Measurements from ENCODE around the gene PRCD. TPM values are rescaled to one million over a fixed set of nuclear protein-coding genes. Genes with fewer than 3 reads are reported as not detected.
"Not testable (repeated sequence)": the region's sequence is repeated elsewhere in the genome, so short reads cannot be mapped to it uniquely, and the experiment has no call there.

PRCD gene
- total RNA-seq, 2 experiments from 2014 or later = not detected

DNA sequence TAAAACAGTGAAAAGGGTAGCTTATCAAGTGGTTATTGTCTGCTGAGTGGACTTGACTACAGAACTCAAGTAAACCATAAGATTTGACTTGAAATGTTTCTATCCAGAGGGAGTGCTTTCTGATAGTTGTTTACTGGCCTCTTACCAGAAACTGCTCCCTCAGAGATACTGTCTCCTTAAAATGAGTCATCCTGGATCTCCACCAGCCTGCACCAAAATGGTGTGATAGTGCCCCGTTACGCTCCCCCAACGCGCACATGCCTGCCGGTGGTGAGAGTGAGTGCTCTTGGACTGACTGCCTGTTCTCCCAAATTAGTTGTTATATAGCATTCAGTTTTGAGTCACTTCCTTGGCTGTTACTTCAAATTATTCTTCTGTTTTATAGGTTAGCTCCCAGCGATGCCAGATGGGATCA is 22.9 kb downstream of the PRCD start:
- H3K27me3 ChIP-seq (ENCODE audit: control insufficient read depth in 1 of 2, insufficient read depth in 2 of 2, low read length in 2 of 2) = no peaks in the 10 kb centered on the region
- H3K4me3 ChIP-seq (ENCODE audit: low read length) = no peak overlapping the region
- H3K4me1 ChIP-seq (ENCODE audit: insufficient read depth, low read length) = peaks cover 61% of the 10 kb centered on the region
- H3K4me3 Mint-ChIP-seq = peak overlapping the region; percentile 58
- H3K36me3 ChIP-seq (ENCODE audit: insufficient read depth, low read length) = peaks cover 53% of the 10 kb centered on the region
- peak overlapping the region; percentile 81 for H3K27ac Mint-ChIP-seq
- H3K9me3 ChIP-seq (ENCODE audit: control insufficient read depth in 1 of 2, insufficient read depth in 1 of 2, low read length in 2 of 2) = no peaks in the 10 kb centered on the region
- ATAC-seq (ENCODE audit: poor library complexity) (no peak), DNase-seq (no peak)
- H3K27ac ChIP-seq (ENCODE audit: low read depth in 1 of 2, low read length in 2 of 2) = no peak overlapping the region
- no peaks in the 10 kb centered on the region for H3K27me3 Mint-ChIP-seq
- peaks cover 69% of the 10 kb centered on the region for H3K4me1 Mint-ChIP-seq (ENCODE audit: low read depth)
- intact Hi-C loops (cut with DNase I, micrococcal nuclease) = no loop called here
- peaks cover 69% of the 10 kb centered on the region for H3K36me3 Mint-ChIP-seq (ENCODE audit: low read depth)
- no peak for TF ChIP-seq CTCF (IDR thresholded peaks at IDR 0.05)
- H3K9me3 Mint-ChIP-seq = no peaks in the 10 kb centered on the region
- POLR2A ChIA-PET = no interaction called here
- CTCF ChIA-PET = no interaction called here

DNA sequence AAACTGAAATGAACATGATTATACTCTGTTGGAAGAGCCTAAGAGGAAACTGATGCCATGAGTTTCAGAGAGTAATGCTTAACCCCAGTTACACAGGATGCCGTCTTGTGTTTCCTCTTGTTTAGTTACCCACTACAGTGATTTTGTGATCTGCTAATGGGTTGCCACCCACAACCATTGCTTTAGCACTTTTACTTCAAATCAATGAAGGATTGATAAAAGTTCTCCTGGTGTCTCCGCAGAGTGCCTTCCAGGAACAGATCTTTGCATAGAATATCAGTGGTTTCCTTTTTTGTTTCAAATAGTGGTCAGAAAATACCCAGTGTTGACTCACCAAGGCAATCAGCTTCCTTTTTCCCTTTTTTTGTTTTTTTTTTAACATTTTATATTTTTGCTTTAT is 23.5 kb downstream of the PRCD start:
- peaks cover 69% of the 10 kb centered on the region for H3K4me1 Mint-ChIP-seq (ENCODE audit: low read depth)
- intact Hi-C loops (cut with DNase I, micrococcal nuclease); H3K27me3 Mint-ChIP-seq; H3K4me3 ChIP-seq (ENCODE audit: low read length); H3K27me3 ChIP-seq (ENCODE audit: control insufficient read depth in 1 of 2, insufficient read depth in 2 of 2, low read length in 2 of 2); H3K4me3 Mint-ChIP-seq; CTCF ChIA-PET; H3K27ac ChIP-seq (ENCODE audit: low read depth in 1 of 2, low read length in 2 of 2); DNase-seq; POLR2A ChIA-PET; H3K9me3 ChIP-seq (ENCODE audit: control insufficient read depth in 1 of 2, insufficient read depth in 1 of 2, low read length in 2 of 2); ATAC-seq (ENCODE audit: poor library complexity); H3K9me3 Mint-ChIP-seq: not testable (repeated sequence)
- peak overlapping the region; percentile 81 for H3K27ac Mint-ChIP-seq
- H3K4me1 ChIP-seq (ENCODE audit: insufficient read depth, low read length) = peaks cover 61% of the 10 kb centered on the region
- peaks cover 69% of the 10 kb centered on the region for H3K36me3 Mint-ChIP-seq (ENCODE audit: low read depth)
- peaks cover 54% of the 10 kb centered on the region for H3K36me3 ChIP-seq (ENCODE audit: insufficient read depth, low read length)

- Histone ChIP-seq H3K36me3 (ENCODE audit: insufficient read depth, low read length) (peaks cover 54% of the 10 kb centered on the region), H3K4me1 (ENCODE audit: insufficient read depth, low read length) (peaks cover 47% of the 10 kb centered on the region)
- H3K4me3 Mint-ChIP-seq; H3K27ac Mint-ChIP-seq; H3K9me3 Mint-ChIP-seq; intact Hi-C loops (cut with DNase I, micrococcal nuclease); H3K27me3 ChIP-seq (ENCODE audit: control insufficient read depth in 1 of 2, insufficient read depth in 2 of 2, low read length in 2 of 2); H3K27ac ChIP-seq (ENCODE audit: low read depth in 1 of 2, low read length in 2 of 2); ATAC-seq (ENCODE audit: poor library complexity); H3K9me3 ChIP-seq (ENCODE audit: control insufficient read depth in 1 of 2, insufficient read depth in 1 of 2, low read length in 2 of 2); H3K27me3 Mint-ChIP-seq; H3K4me3 ChIP-seq (ENCODE audit: low read length); POLR2A ChIA-PET: not testable (repeated sequence)
- peak in 3 of 14 experiments; percentile 40 to 73 (median 71) for DNase-seq
- Mint-ChIP-seq H3K4me1 (ENCODE audit: low read depth) (peaks cover 56% of the 10 kb centered on the region), H3K36me3 (ENCODE audit: low read depth) (peaks cover 60% of the 10 kb centered on the region)
- CTCF ChIA-PET = interaction anchor here (1.5 kb wide), 1 partner anchor 42 kb away, joined by 3 read pairs; no protein-coding TSS in a partner anchor
Measured at GRCh38 chr17:76564991-76565727, 25.3 kb downstream of the PRCD start.

GRCh38 chr17:76565728-76566612 is 26.1 kb downstream of the PRCD start:
- H3K27ac Mint-ChIP-seq = peak overlapping the region; percentile 22
- ATAC-seq (ENCODE audit: poor library complexity) (no peak), DNase-seq (no peak)
- Histone ChIP-seq H3K4me1 (ENCODE audit: insufficient read depth, low read length) (peaks cover 39% of the 10 kb centered on the region), H3K9me3 (ENCODE audit: control insufficient read depth in 1 of 2, insufficient read depth in 1 of 2, low read length in 2 of 2) (peaks cover 0 to 6% of the 10 kb centered on the region in 2 experiments), H3K27me3 (ENCODE audit: control insufficient read depth in 1 of 2, insufficient read depth in 2 of 2, low read length in 2 of 2) (no peaks in the 10 kb centered on the region), H3K27ac (ENCODE audit: low read depth in 1 of 2, low read length in 2 of 2) (no peak overlapping the region), H3K36me3 (ENCODE audit: insufficient read depth, low read length) (peaks cover 51% of the 10 kb centered on the region), H3K4me3 (ENCODE audit: low read length) (no peak overlapping the region)
- no peaks in the 10 kb centered on the region for H3K9me3 Mint-ChIP-seq
- ChIA-PET CTCF (interaction anchor here (1.5 kb wide), 1 partner anchor 43 kb away, joined by 3 read pairs; no protein-coding TSS in a partner anchor), POLR2A (no interaction called here)
- no peak overlapping the region for H3K4me3 Mint-ChIP-seq
- no peak for TF ChIP-seq CTCF (IDR thresholded peaks at IDR 0.05)
- peaks cover 4% of the 10 kb centered on the region for H3K27me3 Mint-ChIP-seq
- intact Hi-C loops (cut with DNase I, micrococcal nuclease) = no loop called here
- H3K36me3 Mint-ChIP-seq (ENCODE audit: low read depth) = peaks cover 54% of the 10 kb centered on the region
- peaks cover 48% of the 10 kb centered on the region for H3K4me1 Mint-ChIP-seq (ENCODE audit: low read depth)

Measured in CD4-positive, alpha-beta T cell (primary cell).